ENCODE measurements around the gene SRP68.

SRP68 gene

GRCh38 chr17:76075364-76076145, 3.2 kb upstream of the SRP68 start:
- no peak for TF ChIP-seq REST (IDR thresholded peaks at IDR 0.05; ENCODE audit: insufficient replicate concordance, low read depth)
- TF ChIP-seq CTCF (IDR thresholded peaks at IDR 0.05; ENCODE audit: insufficient read depth, low read length), result peak; percentile 2
- no peak for TF ChIP-seq SPI1 (IDR thresholded peaks at IDR 0.05; ENCODE audit: borderline replicate concordance, low read depth)
- no peak for TF ChIP-seq POLR2AphosphoS5 (IDR thresholded peaks at IDR 0.05; ENCODE audit: low read depth)
- no peak for TF ChIP-seq GABPA (IDR thresholded peaks at IDR 0.05; ENCODE audit: low read depth)
- Histone ChIP-seq H3K27me3 (ENCODE audit: insufficient read depth, poor library complexity, severe bottlenecking) (peaks cover 57% of the 10 kb centered on the region), H3K4me3 (replicated peaks; ENCODE audit: insufficient read depth, low read length) (0 out of 2 replicates have a peak overlapping the region, but pooled peaks have one; percentile 1), H3K27ac (replicated peaks) (no peak overlapping the region)
- DNase-seq (ENCODE audit: low read depth in 1 of 2, low spot score in 1 of 2), result peak in 1 of 2 experiments; percentile 52

- TF ChIP-seq GABPA (IDR thresholded peaks at IDR 0.05; ENCODE audit: low read depth), result no peak
- TF ChIP-seq SPI1 (IDR thresholded peaks at IDR 0.05; ENCODE audit: borderline replicate concordance, low read depth), result peak; percentile 86
- H3K27ac ChIP-seq (replicated peaks), result no peak within 1 kb of the TSS
- H3K4me3 ChIP-seq (replicated peaks; ENCODE audit: insufficient read depth, low read length), result 0 out of 2 replicates have a peak within 1 kb of the TSS, but pooled peaks have one; percentile 1
- peaks cover 54% of the 10 kb centered on the region for H3K27me3 ChIP-seq (ENCODE audit: insufficient read depth, poor library complexity, severe bottlenecking)
- peak in 1 of 2 experiments; percentile 45 for DNase-seq (ENCODE audit: low read depth in 1 of 2, low spot score in 1 of 2)
These were observed 2.4 kb upstream of the SRP68 start, which contains the start of gene GALR2 for GRCh38 chr17:76074390-76075363. Gene GALR2 (plus strand): TSS chr17:76074781. CDS start chr17:76074884, 103 bp downstream.

GRCh38 chr17:76071531-76072147, 678 bp downstream of the SRP68 start:
- Histone ChIP-seq H3K4me3 (replicated peaks; ENCODE audit: insufficient read depth, low read length) (peak overlapping the region; percentile 95), H3K27me3 (ENCODE audit: insufficient read depth, poor library complexity, severe bottlenecking) (peaks cover 28% of the 10 kb centered on the region), H3K27ac (replicated peaks) (peak overlapping the region; percentile 69)
- no peak for DNase-seq (ENCODE audit: low read depth in 1 of 2, low spot score in 1 of 2)
- TF ChIP-seq GABPA (IDR thresholded peaks at IDR 0.05; ENCODE audit: low read depth) (no peak), SPI1 (IDR thresholded peaks at IDR 0.05; ENCODE audit: borderline replicate concordance, low read depth) (no peak), REST (IDR thresholded peaks at IDR 0.05; ENCODE audit: insufficient replicate concordance, low read depth) (no peak), CTCF (IDR thresholded peaks at IDR 0.05; ENCODE audit: insufficient read depth, low read length) (no peak), POLR2AphosphoS5 (IDR thresholded peaks at IDR 0.05; ENCODE audit: low read depth) (no peak)
